ENCODE results near the gene S100A16.
"Not testable (repeated sequence)": the region's sequence is repeated elsewhere in the genome, so short reads cannot be mapped to it uniquely, and the experiment has no call there.

Gene S100A16

GRCh38 chr1:153562021-153562420 is 50.9 kb downstream of the S100A16 start:
- H3K27me3 Mint-ChIP-seq; ATAC-seq (replicated peaks; ENCODE audit: extremely low read depth, poor library complexity, severe bottlenecking); H3K36me3 Mint-ChIP-seq (ENCODE audit: insufficient read depth); H3K9me3 Mint-ChIP-seq; H3K4me3 Mint-ChIP-seq; DNase-seq (ENCODE audit: low spot score in 2 of 2); H3K27ac Mint-ChIP-seq (ENCODE audit: low read depth): not testable (repeated sequence)
- peaks cover 14% of the 10 kb centered on the region for H3K4me1 Mint-ChIP-seq

GRCh38 chr1:153561466-153561985 is 51.4 kb downstream of the S100A16 start:
- H3K27ac Mint-ChIP-seq (ENCODE audit: low read depth), result no peak overlapping the region

GRCh38 chr1:153560771-153561465 is 52.0 kb downstream of the S100A16 start:
- Mint-ChIP-seq H3K4me3 (no peak overlapping the region), H3K9me3 (no peaks in the 10 kb centered on the region), H3K4me1 (peaks cover 5% of the 10 kb centered on the region), H3K27me3 (no peaks in the 10 kb centered on the region), H3K36me3 (ENCODE audit: insufficient read depth) (peaks cover under 1% of the 10 kb centered on the region), H3K27ac (ENCODE audit: low read depth) (no peak overlapping the region)
- no peak for DNase-seq (ENCODE audit: low spot score in 2 of 2)
- no peak for ATAC-seq (replicated peaks; ENCODE audit: extremely low read depth, poor library complexity, severe bottlenecking)

More at GRCh38 chr1:153561466-153561985, 51.4 kb downstream of the S100A16 start:
- Mint-ChIP-seq H3K4me3 (no peak overlapping the region), H3K36me3 (ENCODE audit: insufficient read depth) (peaks cover 1% of the 10 kb centered on the region), H3K4me1 (peaks cover 9% of the 10 kb centered on the region), H3K9me3 (no peaks in the 10 kb centered on the region), H3K27me3 (no peaks in the 10 kb centered on the region)
- DNase-seq (ENCODE audit: low spot score in 2 of 2), result no peak
- no peak for ATAC-seq (replicated peaks; ENCODE audit: extremely low read depth, poor library complexity, severe bottlenecking)

GRCh38 chr1:153560241-153560640 is 52.7 kb downstream of the S100A16 start:
- Mint-ChIP-seq H3K4me1 (no peaks in the 10 kb centered on the region), H3K27ac (ENCODE audit: low read depth) (no peak overlapping the region), H3K9me3 (no peaks in the 10 kb centered on the region), H3K36me3 (ENCODE audit: insufficient read depth) (no peaks in the 10 kb centered on the region), H3K4me3 (no peak overlapping the region), H3K27me3 (no peaks in the 10 kb centered on the region)
- ATAC-seq (replicated peaks; ENCODE audit: extremely low read depth, poor library complexity, severe bottlenecking) (no peak), DNase-seq (ENCODE audit: low spot score in 2 of 2) (no peak)

- DNase-seq (ENCODE audit: low spot score in 2 of 2) (no peak), ATAC-seq (replicated peaks; ENCODE audit: extremely low read depth, poor library complexity, severe bottlenecking) (no peak)
- H3K4me1 Mint-ChIP-seq, result no peaks in the 10 kb centered on the region
- H3K27ac Mint-ChIP-seq (ENCODE audit: low read depth), result no peak overlapping the region
- no peaks in the 10 kb centered on the region for H3K36me3 Mint-ChIP-seq (ENCODE audit: insufficient read depth)
- no peaks in the 10 kb centered on the region for H3K9me3 Mint-ChIP-seq
- H3K4me3 Mint-ChIP-seq, result no peak overlapping the region
- no peaks in the 10 kb centered on the region for H3K27me3 Mint-ChIP-seq
Observed at GRCh38 chr1:153557877-153558276, 55.1 kb downstream of the S100A16 start.
